ENCODE results near the gene CITED4. TPM values are rescaled to one million over a fixed set of nuclear protein-coding genes. Genes with fewer than 3 reads are reported as not detected.
A peak's percentile ranks its signal among the peaks of the same experiment; 100 is the strongest.

CITED4 gene
- total and polyA plus RNA-seq, 9 of the 15 experiments (the other 6 are each of a cell fraction or from before 2014, with no cell fraction given) = 0.11 to 1.2 (median 0.17) TPM; not detected in 2

- TF ChIP-seq ZMIZ1 (IDR thresholded peaks at IDR 0.05; ENCODE audit: low read depth in 2 of 2, low read length in 2 of 2) (no peak), MAFK (IDR thresholded peaks at IDR 0.05; ENCODE audit: low read length) (peak; percentile 97), ZNF316 (IDR thresholded peaks at IDR 0.05) (peak; percentile 95), ZKSCAN8 (CRISPR knock-in tag; IDR thresholded peaks at IDR 0.05) (no peak), JUNB (CRISPR knock-in tag; conservative IDR thresholded peaks at IDR 0.05) (no peak), HOMEZ (CRISPR knock-in tag; IDR thresholded peaks at IDR 0.05) (no peak)
- TF ChIP-seq, protein P1, sequence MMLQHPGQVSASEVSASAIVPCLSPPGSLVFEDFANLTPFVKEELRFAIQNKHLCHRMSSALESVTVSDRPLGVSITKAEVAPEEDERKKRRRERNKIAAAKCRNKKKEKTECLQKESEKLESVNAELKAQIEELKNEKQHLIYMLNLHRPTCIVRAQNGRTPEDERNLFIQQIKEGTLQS (IDR thresholded peaks at IDR 0.05) = 0 out of 2 replicates have a peak, but pooled peaks have one; percentile 25
- TF ChIP-seq, protein P1 (CRISPR knock-in tag; conservative IDR thresholded peaks at IDR 0.05) = no peak
- TF ChIP-seq, protein P2, sequence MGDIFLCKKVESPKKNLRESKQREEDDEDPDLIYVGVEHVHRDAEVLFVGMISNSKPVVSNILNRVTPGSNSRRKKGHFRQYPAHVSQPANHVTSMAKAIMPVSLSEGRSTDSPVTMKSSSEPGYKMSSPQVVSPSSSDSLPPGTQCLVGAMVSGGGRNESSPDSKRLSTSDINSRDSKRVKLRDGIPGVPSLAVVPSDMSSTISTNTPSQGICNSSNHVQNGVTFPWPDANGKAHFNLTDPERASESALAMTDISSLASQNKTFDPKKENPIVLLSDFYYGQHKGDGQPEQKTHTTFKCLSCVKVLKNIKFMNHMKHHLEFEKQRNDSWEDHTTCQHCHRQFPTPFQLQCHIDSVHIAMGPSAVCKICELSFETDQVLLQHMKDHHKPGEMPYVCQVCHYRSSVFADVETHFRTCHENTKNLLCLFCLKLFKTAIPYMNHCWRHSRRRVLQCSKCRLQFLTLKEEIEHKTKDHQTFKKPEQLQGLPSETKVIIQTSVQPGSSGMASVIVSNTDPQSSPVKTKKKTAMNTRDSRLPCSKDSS (IDR thresholded peaks at IDR 0.05; ENCODE audit: low read depth, partially characterized antibody) = no peak
These were observed 8.9 kb downstream of the CITED4 start (continued) for GRCh38 chr1:40853113-40853884.

All from K562 (cell line).